WI38 (cell line): Measurements from ENCODE around the gene RNU5D-1.
"Not testable (repeated sequence)": the region's sequence is repeated elsewhere in the genome, so short reads cannot be mapped to it uniquely, and the experiment has no call there.

ENCODE experiments used
- H3K4me3 ChIP-seq: 2 replicates; pipeline ENCODE4 v1.5.1; 2011; ENCODE audit warnings: low read depth, mild to moderate bottlenecking, control low read depth, low read length
- CTCF ChIP-seq: IDR thresholded peaks from 2 replicates; pipeline ENCODE4 v1.5.1; 2012; ENCODE audit warnings: low read depth, mild to moderate bottlenecking, control low read depth, low read length

The RNU5D-1 gene

DNA sequence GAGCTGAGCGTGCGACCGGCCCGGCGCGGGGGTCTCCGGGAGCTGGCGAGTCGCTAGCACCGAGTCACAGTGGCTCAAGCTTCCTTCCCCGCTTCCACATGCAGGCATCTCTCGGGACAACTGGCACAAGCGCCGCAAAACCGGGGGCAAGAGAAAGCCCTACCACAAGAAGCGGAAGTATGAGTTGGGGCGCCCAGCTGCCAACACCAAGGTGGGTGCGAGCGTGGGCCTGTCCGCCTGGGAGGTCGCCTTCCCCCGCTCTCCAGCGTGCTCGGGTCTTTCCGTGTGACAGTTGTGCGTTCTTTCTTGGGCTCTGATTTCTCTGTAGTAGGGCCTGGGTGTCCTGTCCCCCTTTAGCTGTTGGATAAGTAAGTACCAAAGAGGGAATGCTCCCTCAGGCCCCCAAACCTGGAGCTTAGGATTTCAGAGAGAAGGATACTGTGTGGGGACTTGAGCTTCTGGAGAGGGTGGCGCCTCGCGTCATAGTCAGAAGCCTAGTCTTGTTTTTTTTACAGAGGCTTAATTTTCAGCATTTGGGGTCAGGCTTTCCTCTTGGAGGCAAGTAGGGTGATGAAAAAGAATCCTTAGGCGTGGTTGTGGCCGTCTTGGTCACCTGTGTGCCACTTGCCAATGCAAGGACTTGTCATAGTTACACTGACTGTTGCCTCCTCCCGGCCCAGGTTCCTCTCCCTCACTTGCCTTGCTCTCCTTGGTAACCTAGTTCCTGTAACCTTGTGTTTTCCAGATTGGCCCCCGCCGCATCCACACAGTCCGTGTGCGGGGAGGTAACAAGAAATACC, 45.2 kb upstream of the RNU5D-1 start:
- TF ChIP-seq CTCF: no peak

GRCh38 chr1:44775078-44775929, 44.3 kb upstream of the RNU5D-1 start, which contains the start of gene RPS8:
Gene RPS8, plus strand, starts transcription at chr1:44775540. Its CDS starts 57 bp downstream, at chr1:44775597.
- TF ChIP-seq CTCF: no peak
- H3K4me3 ChIP-seq: peak within 1 kb of the TSS; percentile 93

More for the DNA sequence above, 45.2 kb upstream of the RNU5D-1 start:
- H3K4me3 ChIP-seq: peak overlapping the region; percentile 93

GRCh38 chr1:44766421-44766820, 35.5 kb upstream of the RNU5D-1 start:
- H3K4me3 ChIP-seq: not testable (repeated sequence)

GRCh38 chr1:44760876-44761275, 29.9 kb upstream of the RNU5D-1 start:
- H3K4me3 ChIP-seq: no peak overlapping the region
- TF ChIP-seq CTCF: no peak

- no peak for TF ChIP-seq CTCF
- no peak overlapping the region for H3K4me3 ChIP-seq
Measured at GRCh38 chr1:44759077-44759476, 28.1 kb upstream of the RNU5D-1 start.

- no peak for TF ChIP-seq CTCF
- no peak overlapping the region for H3K4me3 ChIP-seq
Measured at GRCh38 chr1:44757420-44757819, 26.4 kb upstream of the RNU5D-1 start.

- H3K4me3 ChIP-seq: no peak overlapping the region
- TF ChIP-seq CTCF: no peak
Measured at GRCh38 chr1:44747878-44748277, 16.9 kb upstream of the RNU5D-1 start.
